LHCN-M2 (cell line): ENCODE data around the gene OIT3. TPM values are rescaled to one million over a fixed set of nuclear protein-coding genes. Genes with fewer than 3 reads are reported as not detected.

Experiments used
- DNase-seq: peaks from one replicate; pipeline ENCODE4 v3.0.0-alpha.2; 2012; ENCODE audit warnings: low read depth
- total RNA-seq: library from RNA; depleted of rRNA; stranded (reverse); fragments of >200 nt; gene quantifications from 2 replicates; pipeline ENCODE4 v1.2.3, GENCODE V29; 2014; rRNA removed

OIT3 gene
- total RNA-seq, 1 experiment from 2014 or later: 0.06 TPM

DNA sequence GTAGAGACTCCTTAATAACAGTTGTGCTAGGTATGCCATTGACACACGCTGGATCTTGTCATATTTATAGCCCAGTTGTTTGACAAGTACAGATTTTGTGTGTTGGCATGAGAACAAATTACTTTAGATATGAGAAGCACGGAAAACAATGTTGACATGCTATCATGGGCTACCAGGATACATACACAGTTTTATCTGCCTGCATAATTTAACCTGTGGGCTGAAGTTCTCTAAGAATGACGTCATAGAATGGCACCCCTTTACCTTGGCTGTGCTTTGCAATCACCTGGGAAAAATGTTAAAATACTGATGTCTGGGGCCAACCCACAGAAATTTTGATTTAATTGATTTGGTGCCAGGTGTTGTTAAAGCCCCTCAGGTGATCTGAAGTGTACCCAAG, 58.2 kb downstream of the OIT3 start:
- DNase-seq: no peak

DNA sequence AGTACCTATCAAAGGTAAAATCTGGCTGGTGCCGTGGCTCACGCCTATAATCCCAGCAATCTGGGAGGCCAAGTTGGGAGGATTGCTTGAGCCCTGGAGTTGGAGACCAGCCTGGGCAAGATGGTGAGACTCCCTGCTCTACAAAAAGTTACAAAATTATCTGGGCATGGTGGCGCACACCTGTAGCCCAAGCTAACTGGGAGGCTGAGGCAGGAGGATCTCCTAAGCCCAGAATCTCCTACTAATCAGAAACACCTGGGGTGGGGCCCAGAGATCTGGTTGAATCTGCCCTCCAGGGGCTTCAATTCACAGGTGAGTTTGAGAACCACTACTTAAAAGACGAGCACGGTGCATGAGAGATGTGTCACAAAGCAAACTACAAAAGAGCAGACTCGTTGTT, 58.6 kb downstream of the OIT3 start:
- no peak for DNase-seq

DNA sequence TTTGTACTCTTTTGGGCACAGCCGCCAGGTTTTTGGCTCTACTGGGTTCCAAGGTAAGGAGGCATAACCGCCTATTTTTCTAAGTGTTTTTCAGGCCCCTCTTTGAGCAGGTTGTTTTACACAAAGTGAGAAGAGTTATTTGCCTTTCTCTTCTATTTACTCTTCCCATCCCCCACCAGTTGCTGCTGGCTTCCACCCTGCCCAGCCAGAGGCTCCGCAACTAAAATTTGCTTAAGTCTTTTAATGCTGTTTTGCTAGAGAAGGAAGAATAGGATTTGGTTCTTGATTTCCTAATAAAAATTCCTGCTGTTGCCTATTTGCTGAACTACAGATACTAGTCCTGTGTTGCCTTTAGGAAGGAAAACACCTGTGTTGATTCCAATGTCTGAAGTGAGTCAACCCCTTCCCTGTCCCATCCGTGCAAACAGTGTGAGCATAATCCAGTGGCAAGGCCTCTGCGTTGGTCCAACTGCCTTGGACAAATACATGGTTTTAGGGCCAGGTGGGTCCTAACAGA, 59.2 kb downstream of the OIT3 start:
- no peak for DNase-seq

DNA sequence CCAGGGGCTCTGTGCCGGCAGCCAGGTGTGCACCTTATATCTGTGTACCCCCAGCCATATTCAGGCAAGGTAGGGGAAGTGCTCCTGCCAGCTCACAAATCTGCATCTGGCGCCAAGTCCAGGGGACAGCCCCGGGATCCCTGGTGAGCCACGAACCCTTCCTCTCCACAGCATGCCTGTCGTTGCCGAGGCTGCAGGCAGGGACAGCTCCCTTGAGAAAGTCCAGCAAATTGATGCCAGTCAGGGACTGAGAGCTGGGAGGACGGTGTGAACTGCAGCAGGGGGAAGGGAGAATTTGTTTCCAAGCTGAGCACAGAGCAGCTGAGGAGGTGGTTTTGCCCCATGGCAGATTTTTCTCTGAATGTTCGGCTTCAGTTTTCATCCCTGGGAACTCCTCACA, 60.1 kb downstream of the OIT3 start:
- no peak for DNase-seq

DNA sequence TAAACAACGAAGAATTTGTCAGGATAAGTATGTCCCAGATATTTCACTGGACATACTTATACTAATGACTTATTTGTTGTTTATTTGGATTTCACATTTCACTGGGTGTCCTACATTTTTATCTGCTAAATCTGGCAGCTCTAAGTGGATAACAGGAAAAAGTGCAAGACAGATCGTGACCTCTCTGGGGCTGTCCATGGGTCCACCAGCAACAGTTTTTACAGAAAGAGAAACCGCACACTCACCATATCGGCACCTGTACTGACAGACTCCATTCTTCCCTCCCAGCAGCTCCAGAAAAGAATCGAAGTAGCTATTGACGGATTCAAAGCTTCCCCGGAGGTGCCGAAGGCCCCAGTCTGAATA, 60.7 kb downstream of the OIT3 start:
- no peak for DNase-seq

DNA sequence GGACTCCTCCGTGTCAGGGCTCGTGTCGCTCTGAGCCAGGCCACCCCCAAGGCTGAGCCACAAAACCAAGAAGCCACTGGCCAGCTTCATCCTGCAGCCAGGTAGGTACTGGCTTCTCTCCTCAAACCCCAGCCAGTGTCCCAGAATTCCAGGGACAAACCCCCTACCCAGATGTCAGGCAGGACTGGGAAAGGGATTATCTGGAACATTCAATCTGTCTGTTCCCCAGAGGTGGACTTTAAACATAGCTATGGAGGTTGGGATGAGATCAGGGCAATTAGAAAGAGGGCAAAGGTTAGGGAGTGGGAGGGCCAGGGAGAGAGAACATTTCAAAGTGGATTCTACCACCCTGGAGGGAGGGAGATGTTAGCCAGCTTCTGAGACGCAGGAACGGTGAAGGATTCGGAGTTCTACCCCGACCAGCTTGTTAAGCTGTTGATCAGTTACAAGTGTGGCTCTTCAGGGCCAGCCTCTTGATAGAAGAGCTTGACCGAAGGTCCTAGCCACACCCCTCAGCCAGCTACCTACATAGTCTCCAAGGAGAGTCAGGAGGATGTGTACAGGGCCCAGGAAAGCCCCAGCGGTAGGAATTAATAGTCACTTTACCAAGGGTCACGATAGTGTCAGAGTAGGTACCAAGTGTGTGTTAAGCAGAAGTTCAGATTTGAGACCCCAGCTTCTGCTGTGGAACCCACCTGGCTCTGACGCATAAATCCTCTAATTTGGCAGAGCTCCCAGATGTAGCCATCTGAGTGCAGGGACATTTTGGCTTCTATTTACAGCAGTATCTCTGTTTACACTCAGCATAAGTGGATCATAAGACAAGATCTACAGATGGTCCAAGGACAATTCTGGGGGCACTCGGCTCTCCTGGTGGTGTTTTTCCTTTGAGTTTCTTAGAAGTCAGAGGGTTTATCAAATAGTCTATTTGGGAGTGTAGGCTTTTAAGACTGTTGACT, 61.3 kb downstream of the OIT3 start, which contains the start of gene PLA2G12B:
Gene PLA2G12B (minus strand): TSS at position 211 of the 959 bp plus-strand sequence. CDS start 121 bp downstream, at position 90.
- no peak for DNase-seq

DNA sequence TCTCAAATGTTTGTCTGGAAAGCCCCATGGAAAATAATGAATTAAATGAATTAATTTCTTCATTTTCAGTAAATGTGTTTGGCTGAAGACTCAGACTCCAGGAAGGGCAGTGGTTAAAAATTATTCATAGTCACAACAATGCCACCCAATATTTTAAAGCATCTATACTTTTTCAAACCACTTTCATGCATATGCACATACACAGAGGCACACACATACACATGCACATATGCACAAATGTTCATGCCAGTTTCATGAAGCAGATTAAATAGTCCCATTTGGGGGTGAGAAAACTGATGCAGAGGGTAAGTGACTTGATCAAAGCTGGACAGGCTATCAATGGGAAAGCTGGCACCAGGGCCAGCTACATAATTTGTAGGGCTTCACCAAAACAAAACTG, 62.5 kb downstream of the OIT3 start:
- no peak for DNase-seq

DNA sequence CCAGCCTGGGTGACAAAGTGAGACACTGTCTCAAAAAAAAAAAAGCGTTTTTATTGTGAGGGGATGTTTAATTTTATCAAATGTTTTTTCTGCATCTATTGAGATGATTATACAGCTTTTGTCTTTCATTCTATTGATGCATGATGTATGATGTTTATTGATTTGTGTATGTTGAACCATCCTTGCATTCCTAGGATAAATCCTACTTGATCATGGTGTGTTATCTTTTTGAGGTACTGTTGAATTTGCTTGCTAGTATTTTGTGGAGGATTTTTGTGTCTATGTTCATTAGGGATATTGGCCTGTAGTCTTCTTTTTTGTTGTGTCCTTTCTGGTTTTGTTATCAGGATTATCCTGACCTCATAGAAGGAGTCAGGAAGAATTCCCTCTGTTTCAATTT, 83.3 kb downstream of the OIT3 start:
- no peak for DNase-seq

DNA sequence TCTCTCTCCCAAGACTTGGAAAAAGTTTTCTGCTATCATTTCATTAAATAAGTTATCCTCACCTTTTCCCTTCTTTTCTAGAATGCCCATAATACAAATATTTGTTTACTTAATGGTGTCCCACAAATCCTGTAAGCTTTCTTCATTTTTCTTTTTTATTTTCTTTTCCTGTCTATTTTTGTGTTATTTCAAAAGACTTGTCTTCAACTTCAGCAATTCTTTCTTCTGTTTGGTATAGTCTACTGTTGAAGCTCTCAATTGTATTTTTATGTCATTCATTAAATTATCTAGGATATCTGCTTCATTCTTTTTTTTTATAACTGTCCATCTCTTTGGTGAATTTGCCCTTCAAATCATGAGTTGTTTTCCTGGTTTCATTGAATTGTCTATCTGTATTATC, 86.2 kb downstream of the OIT3 start:
- DNase-seq: no peak

DNA sequence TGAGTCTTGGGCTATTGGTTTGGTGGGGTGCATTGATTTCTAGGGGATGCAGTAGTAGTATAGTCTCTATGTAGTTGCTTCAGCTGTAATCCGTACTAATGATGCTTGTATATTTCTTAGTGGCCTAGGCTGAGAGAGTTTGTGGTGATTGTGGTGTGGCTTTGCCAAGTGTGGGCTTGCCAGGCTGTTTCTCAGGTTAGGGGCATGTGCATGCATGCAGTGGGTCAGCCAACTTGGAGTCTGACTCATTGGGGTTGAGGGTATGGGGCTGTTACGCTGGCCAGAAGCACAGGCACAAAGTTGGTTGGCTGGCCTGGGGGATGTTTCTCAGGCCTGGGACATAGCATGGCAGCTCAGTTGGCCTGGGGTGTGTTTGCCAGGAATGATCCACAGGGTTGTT, 86.8 kb downstream of the OIT3 start:
- DNase-seq: no peak

DNA sequence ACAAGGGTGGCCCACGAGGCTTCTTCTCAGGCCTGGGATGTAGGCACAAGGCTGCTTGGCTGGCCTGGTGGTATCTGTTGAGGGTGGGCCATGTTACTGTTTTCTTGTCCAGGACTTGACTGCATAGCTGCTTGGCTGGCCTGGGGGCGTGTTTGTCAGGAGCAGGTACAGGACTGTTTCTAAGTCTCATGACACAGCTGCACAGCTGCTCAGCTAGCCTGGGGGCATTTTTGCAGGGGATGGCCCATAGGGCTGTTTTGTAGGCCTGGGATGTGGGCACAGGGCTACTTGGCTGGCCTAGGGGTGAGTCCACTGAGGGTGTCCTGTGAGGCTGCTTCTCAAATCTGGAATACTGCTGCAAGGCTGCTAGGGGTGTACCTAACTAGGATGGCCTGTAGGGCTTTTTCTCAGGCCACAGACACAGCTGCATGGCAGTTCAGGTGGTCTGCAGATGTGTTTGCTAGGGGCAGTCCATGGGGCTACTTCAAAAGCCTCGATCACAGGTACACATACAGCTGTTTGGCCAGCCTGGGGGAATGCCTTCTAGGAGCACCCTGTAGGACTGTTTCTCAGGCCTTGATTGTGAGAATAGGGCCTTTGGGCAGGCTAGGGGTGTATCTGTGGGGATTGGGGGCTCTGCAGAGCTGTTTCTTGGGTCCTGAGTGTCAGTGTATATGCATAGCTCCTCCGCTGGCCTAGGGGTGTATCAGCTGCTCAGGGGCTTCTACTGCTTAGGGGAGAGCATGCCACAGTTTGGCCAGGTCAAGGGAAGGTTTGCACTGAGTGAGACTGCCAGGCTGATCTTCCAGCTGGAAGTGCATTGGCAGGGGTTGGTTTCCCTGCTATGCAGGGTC, 87.7 kb downstream of the OIT3 start:
- no peak for DNase-seq

DNA sequence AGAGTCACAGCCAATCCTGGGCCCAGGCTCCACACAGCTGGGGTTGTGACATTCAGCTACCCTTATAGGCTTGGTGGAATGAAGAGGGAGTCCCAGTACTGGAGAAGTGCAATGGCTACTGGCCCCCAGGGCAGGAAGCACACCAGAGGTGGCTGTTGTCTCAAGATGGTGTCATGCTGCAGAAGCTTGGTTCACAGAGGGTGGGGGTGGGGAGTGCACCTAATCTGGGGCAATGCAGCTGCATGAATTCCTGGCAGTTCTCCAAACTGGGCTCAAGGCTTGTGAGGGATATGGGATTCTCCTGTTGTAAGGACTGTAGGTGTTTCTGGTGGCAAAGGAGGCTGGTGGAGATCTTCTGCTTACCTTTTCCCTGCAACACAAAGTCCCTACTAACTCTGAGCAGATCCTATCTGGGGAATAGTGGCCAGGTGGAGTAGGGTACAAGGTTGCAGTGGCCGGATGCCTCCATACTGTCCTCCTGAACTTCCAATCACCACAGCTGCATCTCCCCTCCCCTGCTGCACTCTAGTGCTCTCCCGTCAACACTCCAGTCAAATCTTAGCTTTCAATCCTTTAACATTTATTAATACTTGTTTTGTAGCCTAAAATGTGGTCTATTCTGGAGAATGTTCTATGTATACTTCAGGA, 88.5 kb downstream of the OIT3 start:
- peak; percentile 7 for DNase-seq

Other genes with a start within 250 kb of the OIT3 start
- 29.0 and 37.1 TPM in 2 replicates for gene MCU, start 201.6 kb upstream of the OIT3 start, total RNA-seq
- gene PLA2G12B, start 61.1 kb downstream of the OIT3 start, total RNA-seq: not detected in 2 replicates
- 124 and 139 TPM in 2 replicates for gene P4HA1, start 203.1 kb downstream of the OIT3 start, total RNA-seq
- 2.9 TPM in 2 replicates for gene NUDT13, start 216.7 kb downstream of the OIT3 start, total RNA-seq